Measurements from ENCODE around the gene AQP3. TPM values are rescaled to one million over a fixed set of nuclear protein-coding genes. Genes with fewer than 3 reads are reported as not detected.

The AQP3 gene
- total RNA-seq, 1 experiment from 2014 or later, result 5.5 TPM

- Histone ChIP-seq H3K4me2 (ENCODE audit: low read length) (no peak overlapping the region), H3K9me2 (ENCODE audit: insufficient read depth) (no peaks in the 10 kb centered on the region), H3K4me3 (replicated peaks in 1 of 2; ENCODE audit: low read depth in 1 of 2, low read length in 2 of 2) (no peak overlapping the region), H4K20me1 (ENCODE audit: insufficient read depth) (no peaks in the 10 kb centered on the region), H3K27me3 (ENCODE audit: insufficient read depth, low read length) (no peaks in the 10 kb centered on the region), H3K36me3 (ENCODE audit: control insufficient read depth in 1 of 2, insufficient read depth in 2 of 2, low read length in 2 of 2) (peaks cover 44 to 85% of the 10 kb centered on the region in 2 experiments), H3K9ac (ENCODE audit: low read length) (no peak overlapping the region), H3K27ac (ENCODE audit: low read depth, low read length) (no peak overlapping the region), H2AFZ (ENCODE audit: low read depth, low read length, poor library complexity, severe bottlenecking) (no peak overlapping the region), H3K79me2 (ENCODE audit: insufficient read depth, low read length) (peaks cover 27% of the 10 kb centered on the region), H3K9me3 (ENCODE audit: control insufficient read depth in 1 of 2, insufficient read depth in 1 of 2, low read depth in 1 of 2, low read length in 2 of 2) (no peaks in the 10 kb centered on the region), H3K4me1 (ENCODE audit: control insufficient read depth in 1 of 2, insufficient read depth in 2 of 2, low read length in 2 of 2) (peaks cover 5 to 8% of the 10 kb centered on the region in 2 experiments; a peak in 3 of 4 replicates)
- no peak for DNase-seq (ENCODE audit: low read depth, low spot score)
- ChIA-PET CTCF (interaction anchor here (0.8 to 4.7 kb wide), 11 partner anchors 9 to 241 kb away, joined by 3 to 53 read pairs (median 10); partner anchors contain the start of gene NFX1), RAD21 (ENCODE audit: low non-redundant PET in 1 of 2, low total read pairs in 2 of 2, uncharacterized antibody in 2 of 2, unreplicated experiment in 2 of 2) (interaction anchor here in 1 of 2 experiments (1.1 kb wide), 1 partner anchor 92 kb away, joined by 5 read pairs; no protein-coding TSS in a partner anchor), POLR2A (interaction anchor here (1.6 kb wide), 1 partner anchor 14 kb away, joined by 5 read pairs; no protein-coding TSS in a partner anchor)
- no TSS peak for BruUV-seq (replicated peaks)
- TF ChIP-seq SIN3A (IDR thresholded peaks at IDR 0.05; ENCODE audit: low read depth), result no peak
- no peak for TF ChIP-seq RAD21 (IDR thresholded peaks at IDR 0.05; ENCODE audit: low read depth)
- TF ChIP-seq EZH2 (IDR thresholded peaks at IDR 0.05), result no peak
- TF ChIP-seq SRF (IDR thresholded peaks at IDR 0.05; ENCODE audit: low read depth), result no peak
- no peak for ATAC-seq
- intact Hi-C loops (cut with micrococcal nuclease), result loop anchor here (2.0 kb wide), 2 partner anchors 181 to 239 kb away; no protein-coding TSS in a partner anchor
Measured at GRCh38 chr9:33467526-33467925, 20.1 kb upstream of the AQP3 start.

GRCh38 chr9:33466565-33467495, 19.4 kb upstream of the AQP3 start:
- H3K36me3 ChIP-seq (ENCODE audit: control insufficient read depth in 1 of 2, insufficient read depth in 2 of 2, low read length in 2 of 2), result peaks cover 46 to 87% of the 10 kb centered on the region in 2 experiments
- no peak overlapping the region for H3K27ac ChIP-seq (ENCODE audit: low read depth, low read length)
- no peak overlapping the region for H3K4me2 ChIP-seq (ENCODE audit: low read length)
- no TSS peak for BruUV-seq (replicated peaks)
- no peaks in the 10 kb centered on the region for H3K9me3 ChIP-seq (ENCODE audit: control insufficient read depth in 1 of 2, insufficient read depth in 1 of 2, low read depth in 1 of 2, low read length in 2 of 2)
- no peaks in the 10 kb centered on the region for H3K27me3 ChIP-seq (ENCODE audit: insufficient read depth, low read length)
- no peak overlapping the region for H3K4me3 ChIP-seq (replicated peaks in 1 of 2; ENCODE audit: low read depth in 1 of 2, low read length in 2 of 2)
- peaks cover 20% of the 10 kb centered on the region for H3K79me2 ChIP-seq (ENCODE audit: insufficient read depth, low read length)
- peak; percentile 84 for ATAC-seq
- DNase-seq (ENCODE audit: low read depth, low spot score), result no peak
- H3K9ac ChIP-seq (ENCODE audit: low read length), result no peak overlapping the region
- RAD21 ChIA-PET (ENCODE audit: low non-redundant PET in 1 of 2, low total read pairs in 2 of 2, uncharacterized antibody in 2 of 2, unreplicated experiment in 2 of 2), result interaction anchor here (0.7 to 1.2 kb wide), 6 partner anchors 51 to 181 kb away, joined by 3 to 11 read pairs (median 6); no protein-coding TSS in a partner anchor
- H4K20me1 ChIP-seq (ENCODE audit: insufficient read depth), result no peaks in the 10 kb centered on the region
- intact Hi-C loops (cut with micrococcal nuclease), result loop anchor here (1.0 to 2.0 kb wide), 4 partner anchors 64 to 238 kb away; no protein-coding TSS in a partner anchor
- POLR2A ChIA-PET, result interaction anchor here (1.6 kb wide), 1 partner anchor 13 kb away, joined by 5 read pairs; no protein-coding TSS in a partner anchor
- peaks cover 0 to 1% of the 10 kb centered on the region in 2 experiments; a peak in 2 of 4 replicates for H3K4me1 ChIP-seq (ENCODE audit: control insufficient read depth in 1 of 2, insufficient read depth in 2 of 2, low read length in 2 of 2)
- no peak overlapping the region for H2AFZ ChIP-seq (ENCODE audit: low read depth, low read length, poor library complexity, severe bottlenecking)
- H3K9me2 ChIP-seq (ENCODE audit: insufficient read depth), result no peaks in the 10 kb centered on the region
- TF ChIP-seq YY1 (IDR thresholded peaks at IDR 0.05; ENCODE audit: extremely low read depth, insufficient replicate concordance, low read depth, low read length), result no peak
- TF ChIP-seq CTCF (IDR thresholded peaks at IDR 0.05 in 2 of 3, conservative IDR thresholded peaks at IDR 0.05 in 1 of 3; ENCODE audit: borderline replicate concordance in 1 of 3, insufficient read depth in 1 of 3, low read depth in 2 of 3, low read length in 2 of 3), result peak; percentile 88 to 97 (median 93)
- no peak for TF ChIP-seq EGR1 (IDR thresholded peaks at IDR 0.05; ENCODE audit: low read depth)
- peak; percentile 95 for TF ChIP-seq RAD21 (IDR thresholded peaks at IDR 0.05; ENCODE audit: low read depth)
- CTCF ChIA-PET, result interaction anchor here (0.7 to 4.7 kb wide), 22 partner anchors 8 to 240 kb away, joined by 3 to 53 read pairs (median 5); partner anchors contain the start of genes AQP3 and NFX1
